NCI-H2029 (cell line): ENCODE results near the gene SLC20A1.
"Not testable (repeated sequence)": the region's sequence is repeated elsewhere in the genome, so short reads cannot be mapped to it uniquely, and the experiment has no call there.

ENCODE experiments used
- DNase-seq: peaks from one replicate; lab custom pipeline; 2025; lab: John Stamatoyannopoulos, UW

Gene SLC20A1

DNA sequence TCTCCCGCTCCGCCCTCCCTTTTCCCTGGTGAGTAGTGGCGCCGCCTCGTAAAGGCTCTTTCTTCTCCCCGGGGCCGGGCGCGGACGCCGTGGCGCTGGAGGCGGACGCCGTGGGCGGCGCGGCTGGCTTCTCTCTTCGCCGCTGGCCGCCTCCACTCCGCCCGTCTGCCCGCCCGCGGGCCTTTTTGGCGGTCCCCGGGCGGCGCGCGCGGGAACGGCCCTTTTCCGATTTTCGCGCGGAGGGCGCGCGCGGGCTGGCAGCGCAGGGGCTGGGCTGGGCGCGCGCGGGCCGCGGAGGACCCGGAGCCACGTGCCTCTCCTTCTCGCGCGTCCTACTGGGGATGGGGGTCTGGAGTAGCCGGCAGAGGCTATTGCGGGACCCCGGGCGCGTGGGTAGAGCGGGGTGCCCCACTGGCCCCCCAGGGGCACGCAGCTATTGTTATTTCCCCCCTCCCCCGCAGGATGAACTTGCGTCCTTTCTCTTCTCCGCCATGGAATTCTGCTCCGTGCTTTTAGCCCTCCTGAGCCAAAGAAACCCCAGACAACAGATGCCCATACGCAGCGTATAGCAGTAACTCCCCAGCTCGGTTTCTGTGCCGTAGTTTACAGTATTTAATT is 472 bp downstream of the SLC20A1 start:
- peak; percentile 51 for DNase-seq

DNA sequence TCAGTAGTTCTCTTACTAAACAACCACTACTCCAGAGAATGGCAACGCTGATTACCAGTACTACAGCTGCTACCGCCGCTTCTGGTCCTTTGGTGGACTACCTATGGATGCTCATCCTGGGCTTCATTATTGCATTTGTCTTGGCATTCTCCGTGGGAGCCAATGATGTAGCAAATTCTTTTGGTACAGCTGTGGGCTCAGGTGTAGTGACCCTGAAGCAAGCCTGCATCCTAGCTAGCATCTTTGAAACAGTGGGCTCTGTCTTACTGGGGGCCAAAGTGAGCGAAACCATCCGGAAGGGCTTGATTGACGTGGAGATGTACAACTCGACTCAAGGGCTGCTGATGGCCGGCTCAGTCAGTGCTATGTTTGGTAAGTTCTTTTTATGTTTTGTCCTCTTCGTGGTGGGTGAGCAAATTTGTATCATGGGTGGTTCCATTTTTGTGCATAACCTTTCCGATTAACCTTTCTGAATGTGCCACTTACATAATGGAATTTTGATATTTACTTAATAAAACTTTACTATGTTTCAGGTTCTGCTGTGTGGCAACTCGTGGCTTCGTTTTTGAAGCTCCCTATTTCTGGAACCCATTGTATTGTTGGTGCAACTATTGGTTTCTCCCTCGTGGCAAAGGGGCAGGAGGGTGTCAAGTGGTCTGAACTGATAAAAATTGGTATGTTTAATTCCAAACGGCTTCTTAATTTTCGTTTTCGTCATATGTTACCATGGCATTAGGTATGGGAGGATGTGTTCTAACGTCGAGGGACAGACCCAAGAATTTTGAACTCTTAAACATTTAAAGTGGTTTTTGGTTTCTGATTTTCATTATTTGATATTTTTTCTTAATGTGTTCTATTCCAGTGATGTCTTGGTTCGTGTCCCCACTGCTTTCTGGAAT is 1.3 kb downstream of the SLC20A1 start:
- peak; percentile 13 for DNase-seq

DNA sequence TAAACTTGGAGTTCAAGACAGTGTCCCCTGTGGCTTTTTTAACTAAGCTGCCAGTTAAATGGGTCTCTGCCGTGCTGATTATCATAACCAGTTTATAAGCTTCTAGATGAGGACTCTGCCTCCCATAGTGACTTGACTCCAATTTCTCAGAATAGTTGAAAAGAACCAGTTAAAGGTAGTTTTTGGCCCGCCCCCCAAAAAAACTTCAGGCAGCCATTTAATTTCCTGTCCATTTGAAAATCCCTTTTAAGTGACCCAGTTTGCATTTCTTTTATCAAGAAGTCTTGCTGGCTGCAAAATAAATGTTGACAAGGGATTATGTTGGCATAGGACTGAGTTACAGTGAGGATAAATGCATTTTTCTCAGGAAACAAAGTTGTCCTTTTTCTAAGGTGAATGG is 2.3 kb downstream of the SLC20A1 start:
- DNase-seq = no peak

DNA sequence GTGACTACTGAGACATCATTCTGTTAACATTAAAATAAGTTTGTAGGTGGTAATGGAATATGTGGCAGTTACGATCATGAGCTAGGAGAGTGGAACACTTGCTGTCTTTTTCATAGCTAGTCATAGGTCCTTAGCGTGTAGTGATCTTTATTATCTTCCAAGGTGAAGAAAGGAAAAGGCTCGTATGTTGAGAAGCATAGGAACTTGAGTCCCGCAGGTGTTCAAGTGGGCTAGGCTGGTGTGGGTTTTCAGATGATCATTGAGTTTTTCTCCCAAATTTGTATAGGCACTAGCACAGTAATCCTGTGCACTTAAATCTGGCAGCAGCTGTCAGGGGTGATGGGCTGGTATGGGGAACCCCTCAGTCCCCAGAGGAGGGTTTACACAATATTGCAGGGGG is 10.9 kb downstream of the SLC20A1 start:
- DNase-seq = no peak

DNA sequence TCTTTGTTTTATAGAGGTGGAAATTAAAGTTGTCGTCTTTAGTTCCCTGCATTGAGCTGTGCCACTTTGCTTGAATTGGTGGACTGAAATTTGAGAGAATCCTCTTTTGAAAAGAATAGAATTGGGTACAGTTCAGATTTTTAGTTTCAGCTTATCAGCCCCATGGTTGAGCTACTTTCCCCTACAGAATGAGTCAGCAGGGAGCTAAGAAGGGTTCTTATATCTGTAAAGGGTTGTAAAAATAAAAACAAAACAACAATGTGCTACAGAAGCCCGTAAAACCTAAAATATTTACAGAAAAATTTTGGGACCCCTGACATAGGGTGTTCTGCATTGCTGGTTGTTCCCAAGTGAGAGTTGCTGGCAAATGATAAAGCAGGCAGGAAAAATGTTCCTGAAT is 12.6 kb downstream of the SLC20A1 start:
- DNase-seq = no peak

DNA sequence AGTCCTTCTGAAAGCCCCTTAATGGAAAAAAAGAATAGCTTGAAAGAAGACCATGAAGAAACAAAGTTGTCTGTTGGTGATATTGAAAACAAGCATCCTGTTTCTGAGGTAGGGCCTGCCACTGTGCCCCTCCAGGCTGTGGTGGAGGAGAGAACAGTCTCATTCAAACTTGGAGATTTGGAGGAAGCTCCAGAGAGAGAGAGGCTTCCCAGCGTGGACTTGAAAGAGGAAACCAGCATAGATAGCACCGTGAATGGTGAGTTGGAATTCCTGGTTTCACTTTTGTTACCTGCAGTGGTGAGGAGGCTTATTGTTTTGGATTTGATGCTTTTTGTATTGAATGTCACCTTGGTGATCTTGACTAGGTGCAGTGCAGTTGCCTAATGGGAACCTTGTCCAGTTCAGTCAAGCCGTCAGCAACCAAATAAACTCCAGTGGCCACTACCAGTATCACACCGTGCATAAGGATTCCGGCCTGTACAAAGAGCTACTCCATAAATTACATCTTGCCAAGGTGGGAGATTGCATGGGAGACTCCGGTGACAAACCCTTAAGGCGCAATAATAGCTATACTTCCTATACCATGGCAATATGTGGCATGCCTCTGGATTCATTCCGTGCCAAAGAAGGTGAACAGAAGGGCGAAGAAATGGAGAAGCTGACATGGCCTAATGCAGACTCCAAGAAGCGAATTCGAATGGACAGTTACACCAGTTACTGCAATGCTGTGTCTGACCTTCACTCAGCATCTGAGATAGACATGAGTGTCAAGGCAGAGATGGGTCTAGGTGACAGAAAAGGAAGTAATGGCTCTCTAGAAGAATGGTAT is 13.3 kb downstream of the SLC20A1 start:
- DNase-seq = peak; percentile 29

DNA sequence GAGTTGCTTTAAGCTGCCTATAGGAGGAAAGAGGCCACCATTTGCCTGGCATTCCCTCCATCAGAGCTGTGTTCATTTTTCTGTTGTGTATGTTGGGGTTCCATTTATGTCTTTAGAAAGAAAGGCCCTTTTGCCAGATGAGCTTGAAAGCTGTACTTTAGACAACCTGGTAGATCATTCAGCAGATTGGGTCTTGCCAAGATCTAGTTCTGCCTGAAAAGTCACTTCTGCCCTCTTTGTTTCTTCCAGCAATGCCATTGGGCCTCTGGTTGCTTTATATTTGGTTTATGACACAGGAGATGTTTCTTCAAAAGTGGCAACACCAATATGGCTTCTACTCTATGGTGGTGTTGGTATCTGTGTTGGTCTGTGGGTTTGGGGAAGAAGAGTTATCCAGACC is 14.4 kb downstream of the SLC20A1 start:
- DNase-seq = no peak

DNA sequence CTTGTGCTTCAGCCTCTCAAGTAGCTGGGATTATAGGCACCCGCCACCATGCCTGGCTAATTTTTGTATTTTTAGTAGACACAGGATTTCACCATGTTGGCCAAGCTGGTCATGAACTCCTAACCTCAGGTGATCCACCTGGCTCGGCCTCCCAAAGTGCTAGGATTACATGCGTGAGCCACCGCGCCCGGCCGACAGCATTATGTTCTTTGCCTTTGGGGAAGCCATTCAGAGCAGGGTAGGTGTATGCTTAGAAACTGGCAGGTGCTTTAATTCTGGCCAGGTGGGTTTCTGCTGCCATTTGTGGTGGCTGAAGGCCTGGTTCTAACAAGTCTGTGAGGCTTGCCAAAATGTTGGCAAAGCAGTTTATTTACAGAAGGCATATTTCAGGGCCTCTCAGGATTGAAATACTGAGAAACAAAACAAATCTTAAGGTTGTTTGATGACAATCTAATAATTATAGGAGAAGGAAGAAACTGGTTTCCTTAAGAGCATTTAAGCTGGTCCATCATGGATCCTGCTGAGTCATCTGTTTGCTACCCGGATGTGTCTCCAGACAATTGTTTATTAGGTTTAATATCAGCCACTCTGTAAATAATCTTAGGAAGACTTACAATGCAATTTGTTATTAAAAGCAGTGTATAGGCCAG is 16.0 kb downstream of the SLC20A1 start:
- peak; percentile 74 for DNase-seq

DNA sequence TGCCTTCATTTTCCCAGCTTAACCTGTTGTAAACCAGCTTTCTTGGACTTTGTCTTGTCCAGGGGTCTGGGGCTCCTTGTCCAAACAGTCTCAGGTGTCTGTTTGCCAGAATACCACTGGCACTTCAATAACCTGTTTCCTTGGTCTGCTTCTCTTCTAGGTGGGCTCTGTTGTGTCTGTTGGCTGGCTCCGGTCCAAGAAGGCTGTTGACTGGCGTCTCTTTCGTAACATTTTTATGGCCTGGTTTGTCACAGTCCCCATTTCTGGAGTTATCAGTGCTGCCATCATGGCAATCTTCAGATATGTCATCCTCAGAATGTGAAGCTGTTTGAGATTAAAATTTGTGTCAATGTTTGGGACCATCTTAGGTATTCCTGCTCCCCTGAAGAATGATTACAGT is 17.0 kb downstream of the SLC20A1 start:
- DNase-seq = peak; percentile 16

DNA sequence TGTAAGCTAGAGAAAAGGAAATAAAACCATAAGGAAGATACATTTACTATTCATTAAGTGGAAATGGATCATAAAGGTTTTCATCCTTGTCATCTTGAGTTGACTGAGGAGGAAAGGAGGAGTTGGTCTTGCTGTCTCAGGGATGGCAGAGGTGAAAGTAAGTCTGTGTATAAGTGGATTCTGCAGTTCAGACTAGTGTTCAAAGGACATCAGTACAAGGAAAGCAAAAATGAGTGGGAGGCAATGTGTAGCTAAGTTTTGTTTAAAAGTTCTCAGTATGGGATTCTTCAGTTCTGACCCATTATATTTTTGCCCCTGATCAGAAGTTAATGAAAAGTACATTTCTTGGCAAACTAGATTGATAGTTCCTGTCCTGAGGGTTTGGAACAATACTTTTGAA is 18.9 kb downstream of the SLC20A1 start:
- no peak for DNase-seq

DNA sequence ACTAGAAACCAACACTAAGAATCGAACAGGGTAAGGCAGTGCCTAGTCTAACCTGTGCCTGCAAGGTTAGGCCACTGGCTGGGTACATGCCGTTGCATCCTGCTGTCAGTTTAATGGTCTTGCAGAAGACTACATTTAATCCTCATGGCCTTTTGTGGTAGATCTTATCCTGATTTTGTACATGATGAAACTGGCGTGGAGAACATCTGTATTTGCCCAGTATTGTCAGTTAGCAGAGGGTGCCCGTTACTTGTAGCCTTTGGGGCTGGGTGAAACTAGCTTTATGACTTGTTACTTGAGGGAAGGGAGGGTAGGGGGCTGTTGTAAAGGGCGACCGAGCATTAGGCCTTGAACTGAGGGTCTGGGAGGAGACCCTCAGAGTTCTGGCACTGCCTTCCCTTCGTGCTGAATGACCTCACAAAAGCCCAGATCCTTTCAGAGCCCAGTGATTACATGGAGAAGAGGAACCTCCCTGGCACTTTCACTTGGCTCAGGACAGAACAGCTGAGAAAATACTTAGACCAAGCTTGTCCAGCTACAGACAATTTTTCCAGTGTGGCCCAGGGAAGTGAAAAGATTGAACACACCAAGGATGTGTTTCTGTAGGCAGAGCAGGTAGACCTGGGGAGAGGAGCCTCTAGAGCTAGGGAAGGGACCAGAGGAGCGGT is 19.5 kb downstream of the SLC20A1 start:
- DNase-seq = no peak

DNA sequence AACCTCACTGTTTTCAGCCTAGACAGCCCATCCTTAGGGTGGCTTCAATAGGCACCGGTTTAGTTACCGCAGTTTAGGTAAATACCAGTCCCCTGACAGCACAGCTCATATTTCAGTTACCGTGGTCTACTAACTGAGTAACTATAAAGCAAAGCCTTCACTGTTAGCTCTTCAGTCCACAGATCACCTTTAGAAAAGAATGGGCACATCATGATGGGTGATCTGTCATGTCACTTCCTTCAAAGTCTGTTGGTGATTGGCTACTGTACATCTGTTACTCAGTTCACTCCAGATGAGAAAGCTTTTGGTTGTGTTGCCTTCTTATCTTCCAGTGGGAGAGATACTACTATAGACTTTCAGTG is 21.0 kb downstream of the SLC20A1 start:
- no peak for DNase-seq

DNA sequence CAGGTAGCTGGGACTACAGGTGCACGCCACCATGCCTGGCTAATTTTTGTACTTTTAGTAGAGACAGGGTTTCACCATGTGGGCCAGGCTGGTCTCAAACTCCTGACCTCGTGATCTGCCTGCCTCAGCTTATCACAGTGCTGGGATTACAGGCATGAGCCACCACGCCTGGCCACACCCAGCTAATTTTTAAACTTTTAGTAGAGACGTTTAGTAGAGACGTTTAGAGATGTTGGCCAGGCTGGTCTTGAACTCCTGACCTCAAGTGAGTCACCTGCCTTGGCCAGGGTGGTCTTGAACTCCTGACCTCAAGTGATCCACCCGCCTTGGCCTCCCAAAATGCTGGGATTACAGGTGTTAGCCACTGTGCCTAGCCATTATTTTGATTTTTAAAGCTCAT is 21.8 kb downstream of the SLC20A1 start:
- DNase-seq = not testable (repeated sequence)

DNA sequence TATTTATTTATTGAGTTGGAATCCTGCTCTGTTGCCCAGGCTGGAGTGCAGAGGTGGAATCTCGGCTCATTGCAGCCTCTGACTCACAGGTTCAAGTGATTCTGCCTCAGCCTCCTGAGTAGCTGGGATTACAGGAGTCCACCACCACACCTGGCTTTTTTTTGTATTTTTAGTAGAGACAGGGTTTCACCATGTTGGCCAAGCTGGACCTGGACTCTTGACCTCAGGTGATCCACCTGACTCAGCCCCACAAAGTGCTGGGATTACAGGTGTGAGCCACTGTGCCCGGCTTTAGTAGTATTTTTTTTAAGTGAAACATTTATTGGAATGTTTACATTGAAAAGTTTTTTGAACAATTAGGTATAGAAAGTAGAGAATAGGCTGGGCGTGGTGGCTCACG is 23.9 kb downstream of the SLC20A1 start:
- no peak for DNase-seq

DNA sequence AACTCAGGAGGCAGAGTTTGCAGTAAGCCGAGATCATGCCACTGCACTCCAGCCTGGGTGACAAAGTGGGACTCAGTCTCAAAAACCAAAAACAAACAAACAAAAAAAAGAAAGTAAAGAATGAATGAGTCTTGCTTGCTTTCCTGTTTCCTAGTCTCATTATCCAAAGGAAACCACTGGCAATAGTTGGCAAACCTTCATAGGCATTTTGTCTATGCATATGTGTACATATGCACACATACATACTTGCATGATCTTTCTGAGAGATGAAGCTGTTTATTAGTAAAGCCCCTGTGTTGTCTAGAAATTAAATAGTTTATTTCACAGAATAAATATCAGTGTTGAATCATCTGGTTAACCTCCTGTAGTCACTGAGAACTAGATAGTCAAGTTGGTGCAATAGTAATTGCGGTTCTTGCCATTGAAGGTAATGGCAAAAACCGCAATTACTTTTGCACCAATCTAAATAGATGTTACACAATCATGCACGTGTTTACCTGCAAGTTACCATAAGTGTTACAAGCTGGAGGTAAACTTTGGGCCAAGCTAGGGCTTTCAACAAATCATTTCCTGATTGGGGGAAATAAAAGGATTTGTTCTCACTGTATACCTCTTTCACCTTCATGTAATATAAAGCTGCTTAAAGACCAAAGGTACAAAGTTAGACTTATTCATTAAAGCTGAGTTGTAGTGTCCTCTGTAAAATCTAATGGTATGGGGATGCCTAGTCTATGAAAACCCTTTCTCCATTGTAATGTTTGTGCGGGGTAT is 24.7 kb downstream of the SLC20A1 start:
- DNase-seq = no peak

DNA sequence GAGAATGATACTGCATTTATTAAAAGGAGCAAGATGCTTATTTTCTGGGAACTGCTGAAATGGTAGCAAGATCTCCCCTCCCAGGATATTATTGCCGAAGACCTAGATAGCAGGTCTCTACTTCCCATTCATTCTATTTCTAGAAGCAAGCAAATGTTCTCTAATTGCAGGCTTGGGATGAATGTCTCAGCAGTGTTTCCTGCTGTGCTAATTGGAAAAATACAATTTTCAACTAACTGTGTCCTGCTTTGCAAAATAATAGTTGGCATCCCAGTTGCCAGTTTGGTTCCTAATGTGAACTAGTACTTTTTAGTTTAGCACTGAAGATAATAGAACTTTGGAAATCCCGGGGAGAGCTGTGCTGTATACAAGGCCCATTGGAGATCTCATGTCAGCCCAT is 26.1 kb downstream of the SLC20A1 start:
- no peak for DNase-seq

DNA sequence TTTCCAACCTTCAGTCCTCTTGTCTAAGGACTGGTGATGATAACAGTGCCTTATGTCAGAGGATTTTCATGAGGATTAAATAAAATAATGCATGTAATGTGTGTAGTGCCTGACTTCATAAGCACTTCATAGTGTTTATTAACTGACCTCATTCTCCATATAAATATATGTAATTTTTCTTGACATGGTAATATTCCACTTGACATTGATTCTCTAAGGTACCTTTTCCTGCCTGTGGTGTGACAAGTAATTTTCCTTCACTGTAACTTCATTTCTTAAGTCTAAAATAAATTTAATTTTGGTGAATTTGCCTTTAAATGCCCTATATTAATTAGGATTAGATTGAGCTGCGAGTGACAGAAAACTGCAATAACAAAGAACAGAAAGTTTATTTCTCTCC is 27.3 kb downstream of the SLC20A1 start:
- DNase-seq = no peak

DNA sequence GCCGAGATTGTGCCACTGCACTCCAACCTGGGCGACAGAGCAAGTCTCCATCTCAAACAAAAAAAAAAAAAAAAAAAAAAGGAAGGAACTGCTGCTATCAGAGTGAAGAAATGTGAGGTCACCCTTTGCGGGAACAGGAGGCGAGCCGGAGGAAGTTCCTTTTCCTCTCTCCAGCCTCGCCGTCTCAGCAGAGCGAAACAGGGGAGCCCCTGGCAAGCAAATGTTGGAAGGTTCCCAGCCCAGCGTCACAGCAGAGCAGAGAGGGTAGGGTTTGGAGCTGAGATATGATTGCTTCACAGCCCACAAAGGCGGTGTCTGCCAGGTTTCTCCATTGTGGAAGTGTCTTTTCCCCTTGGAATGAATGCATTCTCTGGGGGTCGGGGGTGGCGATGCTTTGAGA is 28.5 kb downstream of the SLC20A1 start:
- no peak for DNase-seq

DNA sequence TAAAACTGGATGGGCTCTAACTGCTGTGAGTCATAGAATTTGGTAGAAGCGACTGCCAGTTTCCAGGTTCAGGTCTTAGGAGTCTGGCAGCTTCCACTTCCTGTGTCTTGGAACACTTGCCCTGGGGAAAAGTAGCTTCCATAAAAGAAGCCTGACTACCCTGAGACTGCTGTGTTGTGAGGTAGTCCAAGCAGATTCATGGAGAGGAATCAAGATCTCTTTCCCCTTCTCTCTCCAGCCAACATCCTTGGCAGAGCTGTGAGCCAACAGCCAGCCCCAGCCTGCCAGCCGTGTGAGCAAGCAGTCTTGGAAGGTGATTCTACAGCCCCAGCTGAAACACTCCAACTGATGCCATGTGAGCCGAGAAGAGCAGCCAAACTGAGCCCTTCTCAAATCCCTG is 33.7 kb downstream of the SLC20A1 start:
- no peak for DNase-seq

DNA sequence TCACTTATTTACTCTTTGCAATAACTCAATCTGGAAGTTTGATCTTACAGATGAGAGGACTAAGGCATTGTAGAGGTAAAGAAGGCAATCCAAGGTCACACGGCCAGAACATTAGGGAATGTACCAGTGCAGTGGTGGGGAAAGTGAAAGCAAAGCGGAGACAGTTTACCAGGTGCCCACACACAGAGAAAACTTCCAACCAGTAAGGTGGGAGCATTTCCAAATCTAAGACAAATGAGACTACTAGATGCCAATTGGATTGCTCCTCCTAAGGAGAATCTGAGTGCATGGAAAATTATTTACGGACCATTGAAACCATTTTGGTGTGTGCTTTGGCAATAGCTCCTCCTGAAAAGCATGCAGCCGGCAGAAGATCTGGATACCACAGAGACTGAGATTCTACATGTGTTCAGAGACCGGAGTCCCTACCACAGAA is 34.9 kb downstream of the SLC20A1 start:
- DNase-seq = no peak

DNA sequence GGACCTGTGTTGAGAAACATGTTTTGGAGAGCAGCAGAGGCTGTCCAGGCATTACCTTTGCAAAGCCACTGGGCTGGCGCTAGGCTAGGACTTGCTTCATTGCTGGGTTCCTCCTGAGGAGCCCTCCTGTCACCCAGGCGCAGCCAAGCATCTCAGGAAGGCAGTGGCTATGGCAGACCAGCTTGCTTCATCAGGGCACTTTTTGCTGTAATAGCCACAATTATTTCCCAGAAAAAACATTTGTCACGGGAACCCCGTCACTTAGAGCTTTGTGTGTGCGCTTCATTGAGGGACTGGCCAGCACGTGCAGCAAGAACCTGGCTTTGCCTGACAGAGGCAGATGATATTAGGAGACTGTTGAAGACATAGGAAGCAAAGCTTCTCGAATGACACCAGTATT is 36.4 kb downstream of the SLC20A1 start:
- no peak for DNase-seq
